ENCODE measurements around the gene ADCY1.

ADCY1 gene

DNA sequence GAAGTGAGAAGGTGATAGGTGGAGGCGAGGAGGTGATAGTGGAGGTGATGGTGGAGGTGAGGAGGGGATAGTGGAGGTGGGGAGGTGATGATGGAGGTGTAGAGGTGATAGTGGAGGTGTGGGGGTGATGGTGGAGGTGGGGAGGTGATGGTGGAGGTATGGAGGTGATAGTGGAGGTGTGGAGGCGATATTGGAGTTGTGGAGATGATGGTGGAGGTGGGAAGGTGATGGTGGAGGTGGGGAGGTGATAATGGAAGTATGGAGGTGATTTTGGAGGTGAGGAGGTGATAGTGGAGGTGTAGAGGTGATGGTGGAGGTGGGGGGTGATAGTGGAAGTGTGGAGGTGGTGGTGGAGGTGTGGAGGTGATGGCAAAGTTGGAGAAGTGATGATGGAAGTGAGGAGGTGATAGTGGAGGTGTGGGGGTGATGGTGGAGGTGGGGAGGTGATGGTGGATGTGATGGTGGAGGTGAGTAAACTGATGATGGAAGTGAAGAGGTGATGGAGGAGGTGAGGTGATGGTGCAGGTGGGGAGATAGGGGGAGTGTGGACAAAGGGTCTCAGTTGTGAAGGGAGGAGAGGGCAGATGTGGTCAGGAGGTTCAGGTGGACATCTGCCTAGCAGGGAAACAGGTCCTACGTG, 36.6 kb downstream of the ADCY1 start:
- no peak for DNase-seq
- Histone ChIP-seq H3K4me1 (ENCODE audit: control extremely low read depth in 1 of 4, control insufficient read depth in 4 of 4, insufficient read depth in 4 of 4, low read length in 3 of 4) (peaks cover 0 to 6% (median 2%) of the 10 kb centered on the region in 4 experiments), H3K27ac (ENCODE audit: insufficient read depth in 1 of 2, low read depth in 1 of 2, low read length in 2 of 2, poor library complexity in 1 of 2, severe bottlenecking in 2 of 2) (no peak overlapping the region), H3K9me3 (ENCODE audit: control extremely low read depth in 1 of 5, control insufficient read depth in 4 of 5, insufficient read depth in 2 of 5, low read depth in 1 of 5, low read length in 4 of 5) (peaks cover 2 to 25% (median 4%) of the 10 kb centered on the region in 5 experiments), H3K27me3 (replicated peaks in 2 of 5; ENCODE audit: control insufficient read depth in 4 of 5, insufficient read depth in 5 of 5, low read length in 4 of 5) (peaks cover 0 to 3% (median 0%) of the 10 kb centered on the region in 5 experiments), H3K4me3 (ENCODE audit: control insufficient read depth in 1 of 7, extremely low read depth in 1 of 7, insufficient read depth in 4 of 7, low read depth in 2 of 7, low read length in 6 of 7) (no peak overlapping the region), H3K36me3 (ENCODE audit: control insufficient read depth in 4 of 4, insufficient read depth in 4 of 4, low read length in 3 of 4) (no peaks in the 10 kb centered on the region)
- ChIA-PET POLR2A (no interaction called here), CTCF (no interaction called here)
- 79% methylated on average over 2 of the region's 3 CpGs for WGBS (ENCODE audit: insufficient coverage)

DNA sequence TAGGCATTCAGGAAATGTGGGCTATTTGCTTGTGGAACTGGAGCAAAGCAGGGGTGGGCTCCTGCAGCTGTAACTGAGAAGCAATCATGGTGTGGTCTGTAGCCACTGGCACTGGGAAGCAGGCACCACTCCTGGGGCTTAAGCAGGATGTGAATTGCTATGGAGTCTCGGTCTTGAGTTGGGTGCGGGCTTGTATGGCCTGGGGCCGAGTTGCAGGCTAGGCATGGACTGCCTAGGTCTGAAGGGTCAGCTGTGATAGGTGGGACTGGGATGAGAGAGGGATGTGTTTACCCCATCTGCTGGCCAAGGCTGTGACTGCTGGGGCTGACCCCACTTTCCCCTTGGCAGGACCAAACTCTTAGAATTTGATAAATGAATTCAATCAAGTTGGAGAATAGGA, 43.0 kb downstream of the ADCY1 start:
- no peaks in the 10 kb centered on the region for H3K4me1 ChIP-seq (ENCODE audit: control extremely low read depth in 1 of 4, control insufficient read depth in 4 of 4, insufficient read depth in 4 of 4, low read length in 3 of 4)
- no peaks in the 10 kb centered on the region for H3K36me3 ChIP-seq (ENCODE audit: control insufficient read depth in 4 of 4, insufficient read depth in 4 of 4, low read length in 3 of 4)
- no peak overlapping the region for H3K4me3 ChIP-seq (ENCODE audit: control insufficient read depth in 1 of 7, extremely low read depth in 1 of 7, insufficient read depth in 4 of 7, low read depth in 2 of 7, low read length in 6 of 7)
- peaks cover 0 to 3% (median 0%) of the 10 kb centered on the region in 5 experiments for H3K27me3 ChIP-seq (replicated peaks in 2 of 5; ENCODE audit: control insufficient read depth in 4 of 5, insufficient read depth in 5 of 5, low read length in 4 of 5)
- POLR2A ChIA-PET, result no interaction called here
- no peak for DNase-seq
- no peak overlapping the region for H3K27ac ChIP-seq (ENCODE audit: insufficient read depth in 1 of 2, low read depth in 1 of 2, low read length in 2 of 2, poor library complexity in 1 of 2, severe bottlenecking in 2 of 2)
- 93% methylated on average over 3 of the region's 3 CpGs for WGBS (ENCODE audit: insufficient coverage)
- peaks cover 4 to 42% (median 11%) of the 10 kb centered on the region in 5 experiments for H3K9me3 ChIP-seq (ENCODE audit: control extremely low read depth in 1 of 5, control insufficient read depth in 4 of 5, insufficient read depth in 2 of 5, low read depth in 1 of 5, low read length in 4 of 5)
- CTCF ChIA-PET, result no interaction called here

DNA sequence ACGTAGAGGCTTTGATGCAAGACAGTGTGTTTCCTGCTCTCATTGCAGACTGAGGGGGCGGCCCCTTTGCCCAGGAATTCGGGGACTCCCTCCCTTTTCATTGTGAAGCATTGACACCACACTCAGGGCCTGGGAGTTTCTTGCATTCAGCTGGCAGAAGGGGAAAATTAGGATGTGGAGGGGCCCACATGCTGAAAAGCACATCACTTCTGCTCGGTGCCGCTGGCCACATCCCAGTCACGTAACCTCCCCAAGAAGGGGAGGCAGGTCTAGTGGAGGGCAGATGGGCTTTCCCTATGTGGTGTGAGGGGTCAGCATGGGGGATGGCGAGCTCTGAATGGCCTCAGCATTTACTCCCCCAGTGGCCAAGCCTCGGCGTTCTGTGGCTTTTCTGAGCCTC, 47.9 kb downstream of the ADCY1 start:
- H3K36me3 ChIP-seq (ENCODE audit: control insufficient read depth in 4 of 4, insufficient read depth in 4 of 4, low read length in 3 of 4), result no peaks in the 10 kb centered on the region
- POLR2A ChIA-PET, result no interaction called here
- 81% methylated on average over 8 of the region's 9 CpGs for WGBS (ENCODE audit: insufficient coverage)

DNA sequence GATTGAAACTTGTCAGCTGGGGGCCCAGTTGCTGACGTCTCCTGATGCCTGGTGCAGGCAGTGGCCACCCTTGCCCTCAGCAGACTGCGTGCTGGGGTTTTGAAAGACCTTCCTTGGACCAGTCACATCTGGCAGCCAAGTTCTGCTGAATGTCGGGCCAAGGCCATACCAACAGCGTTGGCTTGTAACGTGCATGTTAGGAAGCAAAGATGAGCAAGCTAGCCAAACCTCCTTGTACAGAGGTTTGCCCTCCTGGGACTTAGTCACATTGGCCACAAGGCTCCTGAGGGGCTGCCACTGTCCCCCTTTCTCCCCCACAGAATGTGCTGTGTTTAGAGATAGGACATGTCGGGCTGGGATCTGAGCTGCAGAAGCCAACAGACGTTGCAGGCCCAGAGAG, 49.0 kb downstream of the ADCY1 start:
- WGBS (ENCODE audit: insufficient coverage), result 93% methylated on average over 6 of the region's 7 CpGs

More for the DNA sequence above, 47.9 kb downstream of the ADCY1 start:
- Histone ChIP-seq H3K4me3 (ENCODE audit: control insufficient read depth in 1 of 7, extremely low read depth in 1 of 7, insufficient read depth in 4 of 7, low read depth in 2 of 7, low read length in 6 of 7) (no peak overlapping the region), H3K27me3 (replicated peaks in 2 of 5; ENCODE audit: control insufficient read depth in 4 of 5, insufficient read depth in 5 of 5, low read length in 4 of 5) (peaks cover 0 to 3% (median 0%) of the 10 kb centered on the region in 5 experiments), H3K4me1 (ENCODE audit: control extremely low read depth in 1 of 4, control insufficient read depth in 4 of 4, insufficient read depth in 4 of 4, low read length in 3 of 4) (no peaks in the 10 kb centered on the region), H3K9me3 (ENCODE audit: control extremely low read depth in 1 of 5, control insufficient read depth in 4 of 5, insufficient read depth in 2 of 5, low read depth in 1 of 5, low read length in 4 of 5) (peaks cover 1 to 7% (median 3%) of the 10 kb centered on the region in 5 experiments), H3K27ac (ENCODE audit: insufficient read depth in 1 of 2, low read depth in 1 of 2, low read length in 2 of 2, poor library complexity in 1 of 2, severe bottlenecking in 2 of 2) (no peak overlapping the region)
- CTCF ChIA-PET, result no interaction called here
- DNase-seq, result no peak

DNA sequence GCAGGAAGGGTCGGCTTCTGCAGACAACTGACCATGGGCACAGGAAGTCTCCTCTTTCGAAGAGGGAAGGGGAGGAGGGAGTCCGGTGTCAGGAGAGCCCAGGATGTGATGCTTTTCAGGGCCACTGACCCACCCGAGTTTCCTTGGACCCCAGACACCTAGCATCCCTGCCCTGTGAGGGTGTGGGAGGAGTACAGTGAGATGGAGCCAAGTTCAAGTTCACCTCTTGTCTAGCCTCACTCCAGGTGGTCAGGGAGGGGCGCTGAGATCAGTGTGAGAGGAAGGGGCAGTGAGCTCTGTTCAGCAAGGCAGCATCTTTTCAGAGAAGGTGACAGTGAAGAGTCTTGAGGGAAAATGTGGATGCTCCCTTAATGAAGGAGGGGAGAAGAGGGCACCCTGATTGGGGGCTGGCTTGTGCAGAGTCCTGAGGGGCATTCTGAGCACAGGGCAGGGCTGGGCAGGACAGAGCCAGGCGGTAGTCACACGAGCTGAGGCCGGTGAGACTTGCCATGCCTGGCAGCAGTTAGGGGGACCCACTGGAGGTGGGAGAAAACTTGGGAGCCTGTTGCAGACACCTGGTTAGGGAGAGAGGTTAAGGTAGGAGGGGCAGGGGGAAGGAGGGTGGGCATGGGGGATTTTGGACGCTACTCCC, 49.7 kb downstream of the ADCY1 start:
- ChIA-PET POLR2A (no interaction called here), CTCF (no interaction called here)
- peaks cover 0 to 4% (median 2%) of the 10 kb centered on the region in 5 experiments for H3K9me3 ChIP-seq (ENCODE audit: control extremely low read depth in 1 of 5, control insufficient read depth in 4 of 5, insufficient read depth in 2 of 5, low read depth in 1 of 5, low read length in 4 of 5)
- no peak for DNase-seq
- no peak overlapping the region for H3K4me3 ChIP-seq (ENCODE audit: control insufficient read depth in 1 of 7, extremely low read depth in 1 of 7, insufficient read depth in 4 of 7, low read depth in 2 of 7, low read length in 6 of 7)
- H3K4me1 ChIP-seq (ENCODE audit: control extremely low read depth in 1 of 4, control insufficient read depth in 4 of 4, insufficient read depth in 4 of 4, low read length in 3 of 4), result no peaks in the 10 kb centered on the region
- H3K27me3 ChIP-seq (replicated peaks in 2 of 5; ENCODE audit: control insufficient read depth in 4 of 5, insufficient read depth in 5 of 5, low read length in 4 of 5), result peaks cover 0 to 3% (median 0%) of the 10 kb centered on the region in 5 experiments
- H3K27ac ChIP-seq (ENCODE audit: insufficient read depth in 1 of 2, low read depth in 1 of 2, low read length in 2 of 2, poor library complexity in 1 of 2, severe bottlenecking in 2 of 2), result no peak overlapping the region
- H3K36me3 ChIP-seq (ENCODE audit: control insufficient read depth in 4 of 4, insufficient read depth in 4 of 4, low read length in 3 of 4), result no peaks in the 10 kb centered on the region
- WGBS (ENCODE audit: insufficient coverage), result 97% methylated on average over 6 of the region's 9 CpGs

More for the DNA sequence above, 49.0 kb downstream of the ADCY1 start:
- Histone ChIP-seq H3K36me3 (ENCODE audit: control insufficient read depth in 4 of 4, insufficient read depth in 4 of 4, low read length in 3 of 4) (no peaks in the 10 kb centered on the region), H3K27me3 (replicated peaks in 2 of 5; ENCODE audit: control insufficient read depth in 4 of 5, insufficient read depth in 5 of 5, low read length in 4 of 5) (peaks cover 0 to 3% (median 0%) of the 10 kb centered on the region in 5 experiments), H3K4me3 (ENCODE audit: control insufficient read depth in 1 of 7, extremely low read depth in 1 of 7, insufficient read depth in 4 of 7, low read depth in 2 of 7, low read length in 6 of 7) (no peak overlapping the region), H3K27ac (ENCODE audit: insufficient read depth in 1 of 2, low read depth in 1 of 2, low read length in 2 of 2, poor library complexity in 1 of 2, severe bottlenecking in 2 of 2) (no peak overlapping the region), H3K9me3 (ENCODE audit: control extremely low read depth in 1 of 5, control insufficient read depth in 4 of 5, insufficient read depth in 2 of 5, low read depth in 1 of 5, low read length in 4 of 5) (peaks cover 0 to 4% (median 2%) of the 10 kb centered on the region in 5 experiments), H3K4me1 (ENCODE audit: control extremely low read depth in 1 of 4, control insufficient read depth in 4 of 4, insufficient read depth in 4 of 4, low read length in 3 of 4) (no peaks in the 10 kb centered on the region)
- DNase-seq, result no peak
- CTCF ChIA-PET, result no interaction called here
- POLR2A ChIA-PET, result no interaction called here

DNA sequence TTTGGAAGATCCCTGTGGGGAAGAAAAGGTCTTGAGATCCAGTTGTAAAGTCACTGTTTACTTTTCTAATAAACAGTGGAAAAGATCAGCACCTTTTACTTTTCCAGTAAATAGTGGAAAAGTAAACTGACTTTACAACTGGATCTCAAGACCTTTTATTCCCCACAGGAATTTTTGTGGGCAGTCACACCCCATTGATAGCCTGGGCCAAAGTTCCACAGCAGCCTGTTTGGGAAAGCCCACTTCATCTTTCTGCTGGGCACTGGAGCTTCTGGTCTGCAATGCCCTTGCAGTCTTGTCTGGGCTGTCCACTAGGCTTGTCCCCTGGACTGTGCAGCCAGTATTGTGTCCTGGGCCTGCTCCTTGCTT, 50.2 kb downstream of the ADCY1 start:
- Histone ChIP-seq H3K9me3 (ENCODE audit: control extremely low read depth in 1 of 5, control insufficient read depth in 4 of 5, insufficient read depth in 2 of 5, low read depth in 1 of 5, low read length in 4 of 5) (peaks cover 0 to 4% (median 2%) of the 10 kb centered on the region in 5 experiments), H3K27me3 (replicated peaks in 2 of 5; ENCODE audit: control insufficient read depth in 4 of 5, insufficient read depth in 5 of 5, low read length in 4 of 5) (peaks cover 0 to 3% (median 0%) of the 10 kb centered on the region in 5 experiments), H3K4me3 (ENCODE audit: control insufficient read depth in 1 of 7, extremely low read depth in 1 of 7, insufficient read depth in 4 of 7, low read depth in 2 of 7, low read length in 6 of 7) (no peak overlapping the region), H3K27ac (ENCODE audit: insufficient read depth in 1 of 2, low read depth in 1 of 2, low read length in 2 of 2, poor library complexity in 1 of 2, severe bottlenecking in 2 of 2) (no peak overlapping the region), H3K4me1 (ENCODE audit: control extremely low read depth in 1 of 4, control insufficient read depth in 4 of 4, insufficient read depth in 4 of 4, low read length in 3 of 4) (no peaks in the 10 kb centered on the region), H3K36me3 (ENCODE audit: control insufficient read depth in 4 of 4, insufficient read depth in 4 of 4, low read length in 3 of 4) (no peaks in the 10 kb centered on the region)
- no peak for DNase-seq
- POLR2A ChIA-PET, result no interaction called here
- CTCF ChIA-PET, result no interaction called here

DNA sequence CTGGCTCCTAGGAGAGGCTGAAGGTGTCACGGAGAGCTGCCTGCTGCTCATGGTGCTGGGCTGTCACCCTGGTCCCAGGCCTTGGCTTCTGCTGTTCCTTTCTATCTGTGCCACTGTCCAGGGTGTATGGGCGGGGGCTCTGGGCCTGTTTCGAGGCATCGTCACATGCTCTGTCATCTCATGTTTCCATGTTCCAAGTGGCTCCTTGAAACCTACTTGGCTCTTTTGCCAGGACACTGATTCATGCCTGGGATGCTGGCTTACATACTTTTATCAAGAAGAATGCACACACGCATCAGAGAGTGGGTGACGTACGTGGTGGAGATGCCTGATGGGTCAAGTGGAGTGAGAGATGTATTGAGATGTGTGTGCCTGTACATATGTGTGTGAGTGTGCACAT, 50.9 kb downstream of the ADCY1 start:
- CTCF ChIA-PET, result no interaction called here
- no peak overlapping the region for H3K4me3 ChIP-seq (ENCODE audit: control insufficient read depth in 1 of 7, extremely low read depth in 1 of 7, insufficient read depth in 4 of 7, low read depth in 2 of 7, low read length in 6 of 7)
- 99% methylated on average over 7 of the region's 7 CpGs for WGBS (ENCODE audit: insufficient coverage)

More for the DNA sequence above, 50.9 kb downstream of the ADCY1 start:
- Histone ChIP-seq H3K36me3 (ENCODE audit: control insufficient read depth in 4 of 4, insufficient read depth in 4 of 4, low read length in 3 of 4) (no peaks in the 10 kb centered on the region), H3K27me3 (replicated peaks in 2 of 5; ENCODE audit: control insufficient read depth in 4 of 5, insufficient read depth in 5 of 5, low read length in 4 of 5) (peaks cover 0 to 3% (median 0%) of the 10 kb centered on the region in 5 experiments), H3K27ac (ENCODE audit: insufficient read depth in 1 of 2, low read depth in 1 of 2, low read length in 2 of 2, poor library complexity in 1 of 2, severe bottlenecking in 2 of 2) (no peak overlapping the region), H3K4me1 (ENCODE audit: control extremely low read depth in 1 of 4, control insufficient read depth in 4 of 4, insufficient read depth in 4 of 4, low read length in 3 of 4) (no peaks in the 10 kb centered on the region), H3K9me3 (ENCODE audit: control extremely low read depth in 1 of 5, control insufficient read depth in 4 of 5, insufficient read depth in 2 of 5, low read depth in 1 of 5, low read length in 4 of 5) (peaks cover 0 to 4% (median 2%) of the 10 kb centered on the region in 5 experiments)
- no peak for DNase-seq
- POLR2A ChIA-PET, result no interaction called here
